Measurements from ENCODE around the gene ERO1A. TPM values are rescaled to one million over a fixed set of nuclear protein-coding genes. Genes with fewer than 3 reads are reported as not detected.

The ERO1A gene
- total and polyA plus RNA-seq, 2 donors (not counting 1 experiment from before 2014, with no cell fraction given): 12.2 to 29.7 TPM

DNA sequence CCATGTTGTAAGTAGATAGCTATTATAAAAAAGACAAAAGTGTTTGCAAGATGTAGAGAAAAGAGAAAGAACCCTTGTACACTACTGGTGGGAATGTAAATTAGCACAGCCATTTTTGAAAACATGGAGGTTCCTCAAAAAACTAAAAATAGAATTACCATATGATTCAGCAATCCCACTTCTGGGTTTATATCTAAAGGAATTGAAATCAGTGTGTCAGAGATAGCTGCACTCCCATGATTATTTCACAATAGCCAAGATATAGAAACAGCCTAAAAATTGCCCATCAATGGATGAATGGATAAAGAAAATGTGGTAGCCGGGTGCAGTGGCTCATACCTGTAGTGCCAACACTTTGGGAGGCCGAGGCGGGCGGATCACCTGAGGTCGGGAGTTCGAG is 20.8 kb upstream of the ERO1A start:
- H4K20me1 ChIP-seq (ENCODE audit: control insufficient read depth, insufficient read depth, low read length, poor library complexity, severe bottlenecking): no peaks in the 10 kb centered on the region
- H3K36me3 ChIP-seq (replicated peaks in 1 of 2; ENCODE audit: control extremely low read depth in 1 of 2, control insufficient read depth in 1 of 2, extremely low read depth in 1 of 2, insufficient read depth in 2 of 2, low read length in 1 of 2): peaks cover 4 to 61% of the 10 kb centered on the region in 2 experiments

DNA sequence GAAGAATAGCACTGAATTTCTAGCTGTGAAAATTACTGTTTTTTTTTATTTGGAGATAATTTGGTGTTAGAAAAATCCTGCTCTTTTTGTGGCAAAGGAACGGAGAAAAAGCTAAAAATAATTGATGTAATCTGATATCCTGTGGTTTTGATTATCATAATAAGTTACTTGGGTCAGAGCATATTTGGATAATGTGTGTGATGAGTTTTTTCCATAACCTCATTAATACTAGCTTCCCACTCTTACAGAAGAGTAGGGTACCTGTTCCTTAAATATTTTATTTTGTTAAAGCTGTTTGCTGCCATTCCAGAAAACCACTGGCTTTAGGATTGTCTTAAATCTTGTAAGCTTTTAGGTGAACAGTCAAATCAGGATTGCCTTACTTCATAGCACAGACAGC is 16.3 kb upstream of the ERO1A start:
- H3K27ac Mint-ChIP-seq: no peak overlapping the region
- Histone ChIP-seq H3K4me1 (ENCODE audit: control insufficient read depth in 2 of 2, insufficient read depth in 2 of 2, low read length in 2 of 2) (peaks cover 10 to 11% of the 10 kb centered on the region in 2 donors), H3K9ac (ENCODE audit: low read length) (no peak overlapping the region), H3K79me2 (ENCODE audit: control insufficient read depth, insufficient read depth, low read length) (peaks cover 65% of the 10 kb centered on the region), H3K9me3 (ENCODE audit: control extremely low read depth in 1 of 3, control insufficient read depth in 2 of 3, insufficient read depth in 1 of 3, low read length in 2 of 3) (peaks cover 0 to 4% (median 0%) of the 10 kb centered on the region in 3 donors), H3K27me3 (replicated peaks in 1 of 4; ENCODE audit: control extremely low read depth in 1 of 4, control insufficient read depth in 3 of 4, insufficient read depth in 4 of 4, low read length in 3 of 4) (no peaks in the 10 kb centered on the region), H3K36me3 (replicated peaks in 1 of 2; ENCODE audit: control extremely low read depth in 1 of 2, control insufficient read depth in 1 of 2, extremely low read depth in 1 of 2, insufficient read depth in 2 of 2, low read length in 1 of 2) (peaks cover 4 to 47% of the 10 kb centered on the region in 2 experiments), H4K20me1 (ENCODE audit: control insufficient read depth, insufficient read depth, low read length, poor library complexity, severe bottlenecking) (peaks cover 12% of the 10 kb centered on the region), H2AFZ (ENCODE audit: insufficient read depth, low read depth, low read length, poor library complexity, severe bottlenecking) (no peak overlapping the region), H3K27ac (ENCODE audit: low read length in 2 of 2) (no peak overlapping the region), H3K4me3 (ENCODE audit: control extremely low read depth in 1 of 5, extremely low read depth in 1 of 5, insufficient read depth in 1 of 5, low read depth in 2 of 5, low read length in 4 of 5) (no peak overlapping the region), H3K4me2 (replicated peaks; ENCODE audit: low read depth, low read length, poor library complexity, severe bottlenecking) (no peak overlapping the region)
- POLR2A ChIA-PET: no interaction called here
- no CpG with 5 or more reads among the region's 1 CpG for WGBS (ENCODE audit: insufficient coverage)
- DNase-seq: no peak
- no peaks in the 10 kb centered on the region for H3K9me3 Mint-ChIP-seq (ENCODE audit: insufficient read depth)
- no peaks in the 10 kb centered on the region for H3K27me3 Mint-ChIP-seq
- H3K4me3 Mint-ChIP-seq: no peak overlapping the region
- TF ChIP-seq EZH2 (IDR thresholded peaks at IDR 0.05; ENCODE audit: borderline replicate concordance, insufficient read depth, low read depth, low read length, poor library complexity, severe bottlenecking) (no peak), CTCF (IDR thresholded peaks at IDR 0.05) (no peak)
- no peak for ATAC-seq (ENCODE audit: low read depth)
- intact Hi-C loops (cut with micrococcal nuclease): no loop called here
- H3K4me1 Mint-ChIP-seq: peaks cover 19% of the 10 kb centered on the region
- CTCF ChIA-PET: interaction anchor here (1.2 to 1.7 kb wide), 2 partner anchors 8 to 15 kb away, joined by 5 to 7 read pairs; no protein-coding TSS in a partner anchor

More for the DNA sequence above, 20.8 kb upstream of the ERO1A start:
- Histone ChIP-seq H3K27me3 (replicated peaks in 1 of 4; ENCODE audit: control extremely low read depth in 1 of 4, control insufficient read depth in 3 of 4, insufficient read depth in 4 of 4, low read length in 3 of 4) (no peaks in the 10 kb centered on the region), H3K79me2 (ENCODE audit: control insufficient read depth, insufficient read depth, low read length) (peaks cover 48% of the 10 kb centered on the region), H3K27ac (ENCODE audit: low read length in 2 of 2) (no peak overlapping the region), H3K9ac (ENCODE audit: low read length) (no peak overlapping the region), H3K4me2 (replicated peaks; ENCODE audit: low read depth, low read length, poor library complexity, severe bottlenecking) (no peak overlapping the region), H3K4me3 (ENCODE audit: control extremely low read depth in 1 of 5, extremely low read depth in 1 of 5, insufficient read depth in 1 of 5, low read depth in 2 of 5, low read length in 4 of 5) (no peak overlapping the region), H2AFZ (ENCODE audit: insufficient read depth, low read depth, low read length, poor library complexity, severe bottlenecking) (no peak overlapping the region), H3K9me3 (ENCODE audit: control extremely low read depth in 1 of 3, control insufficient read depth in 2 of 3, insufficient read depth in 1 of 3, low read length in 2 of 3) (peaks cover 0 to 4% (median 0%) of the 10 kb centered on the region in 3 donors), H3K4me1 (ENCODE audit: control insufficient read depth in 2 of 2, insufficient read depth in 2 of 2, low read length in 2 of 2) (no peaks in the 10 kb centered on the region)
- Mint-ChIP-seq H3K4me3 (no peak overlapping the region), H3K4me1 (no peaks in the 10 kb centered on the region), H3K9me3 (ENCODE audit: insufficient read depth) (no peaks in the 10 kb centered on the region), H3K27me3 (no peaks in the 10 kb centered on the region), H3K27ac (no peak overlapping the region)
- no peak for ATAC-seq (ENCODE audit: low read depth)
- ChIA-PET CTCF (no interaction called here), POLR2A (no interaction called here)
- DNase-seq: no peak
- 100% methylated on average over 3 of the region's 6 CpGs for WGBS (ENCODE audit: insufficient coverage)
- TF ChIP-seq EZH2 (IDR thresholded peaks at IDR 0.05; ENCODE audit: borderline replicate concordance, insufficient read depth, low read depth, low read length, poor library complexity, severe bottlenecking) (no peak), CTCF (IDR thresholded peaks at IDR 0.05) (no peak)
- intact Hi-C loops (cut with micrococcal nuclease): no loop called here

Measured in B cell (primary cell).